Testis (tissue), 2 donors: ENCODE data around the gene EGFR.

Source experiments
- CTCF ChIP-seq, 3 experiments: fragments of 450-650 bp in 2 of 3; fragments of 200-600 bp in 1 of 3; sonication (generic) in 1 of 3; IDR thresholded peaks; one replicate each; pipeline ENCODE4 v1.5.1; 2016 to 2019; ENCODE audit warnings: antibody characterized with exemption in 3 of 3, mild to moderate bottlenecking in 2 of 3, moderate library complexity in 1 of 3
- POLR2A ChIP-seq: fragments of 450-650 bp; IDR thresholded peaks from one replicate; pipeline ENCODE4 v1.6.1; 2017; ENCODE audit warnings: antibody characterized with exemption, mild to moderate bottlenecking, moderate library complexity

GRCh38 chr7:55172881-55173609 is 154.2 kb downstream of the EGFR start:
- TF ChIP-seq CTCF (IDR thresholded peaks at IDR 0.05) (no peak), POLR2A (no peak)
